Measurements from ENCODE around the gene CEACAM19. TPM values are rescaled to one million over a fixed set of nuclear protein-coding genes. Genes with fewer than 3 reads are reported as not detected.

Gene CEACAM19
- total RNA-seq, 1 experiment from 2014 or later, result 1.2 TPM

GRCh38 chr19:44626048-44626624 lies 45.1 kb upstream of the CEACAM19 start:
- TF ChIP-seq CTCF (IDR thresholded peaks at IDR 0.05) (no peak), REST (IDR thresholded peaks at IDR 0.05; ENCODE audit: insufficient read depth in 1 of 2, low read depth in 2 of 2, low read length in 1 of 2) (no peak), TCF7L2 (IDR thresholded peaks at IDR 0.05; ENCODE audit: low read depth, low read length) (no peak), POLR2AphosphoS5 (IDR thresholded peaks at IDR 0.05; ENCODE audit: low read depth, low read length) (no peak)
- CTCF ChIA-PET, result no interaction called here
- no peak overlapping the region for H3K4me3 ChIP-seq (ENCODE audit: low read depth in 2 of 2, low read length in 2 of 2)
- in situ Hi-C loops (cut with HindIII; ENCODE audit: low pct_unique_long_range_greater_than_20kb, low sequenced_read_pairs) (no loop called here), intact Hi-C loops (cut with micrococcal nuclease; ENCODE audit: unreplicated experiment) (no loop called here)
- no peak for DNase-seq (ENCODE audit: low read depth, low spot score)
- no TSS peak for BruUV-seq (replicated peaks)
- peak; percentile 79 for ATAC-seq
- H3K27ac ChIP-seq (ENCODE audit: low read length), result no peak overlapping the region
- no peaks in the 10 kb centered on the region for H3K36me3 ChIP-seq (ENCODE audit: control insufficient read depth, insufficient read depth, low read length)
- no peaks in the 10 kb centered on the region for H3K4me1 ChIP-seq (ENCODE audit: control insufficient read depth, insufficient read depth, low read length)
- POLR2A ChIA-PET, result no interaction called here
- no peaks in the 10 kb centered on the region for H3K27me3 ChIP-seq (ENCODE audit: control insufficient read depth, insufficient read depth, low read length)
- H3K9me3 ChIP-seq (ENCODE audit: control insufficient read depth, insufficient read depth, low read depth, low read length), result no peaks in the 10 kb centered on the region

- ChIA-PET POLR2A (no interaction called here), CTCF (no interaction called here)
- Histone ChIP-seq H3K4me3 (ENCODE audit: low read depth in 2 of 2, low read length in 2 of 2) (no peak overlapping the region), H3K27ac (ENCODE audit: low read length) (no peak overlapping the region), H3K9me3 (ENCODE audit: control insufficient read depth, insufficient read depth, low read depth, low read length) (no peaks in the 10 kb centered on the region), H3K27me3 (ENCODE audit: control insufficient read depth, insufficient read depth, low read length) (no peaks in the 10 kb centered on the region), H3K4me1 (ENCODE audit: control insufficient read depth, insufficient read depth, low read length) (no peaks in the 10 kb centered on the region), H3K36me3 (ENCODE audit: control insufficient read depth, insufficient read depth, low read length) (no peaks in the 10 kb centered on the region)
- no peak for TF ChIP-seq POLR2AphosphoS5 (IDR thresholded peaks at IDR 0.05; ENCODE audit: low read depth, low read length)
- no peak for TF ChIP-seq SIN3A (IDR thresholded peaks at IDR 0.05; ENCODE audit: borderline replicate concordance, insufficient read depth, low read depth, low read length)
- no peak for TF ChIP-seq TCF7L2 (IDR thresholded peaks at IDR 0.05; ENCODE audit: low read depth, low read length)
- TF ChIP-seq CTCF (IDR thresholded peaks at IDR 0.05), result no peak
- TF ChIP-seq REST (IDR thresholded peaks at IDR 0.05; ENCODE audit: insufficient read depth in 1 of 2, low read depth in 2 of 2, low read length in 1 of 2), result no peak
- DNase-seq (ENCODE audit: low read depth, low spot score), result no peak
- no TSS peak for BruUV-seq (replicated peaks)
- no peak for ATAC-seq
- intact Hi-C loops (cut with micrococcal nuclease; ENCODE audit: unreplicated experiment) (no loop called here), in situ Hi-C loops (cut with HindIII; ENCODE audit: low pct_unique_long_range_greater_than_20kb, low sequenced_read_pairs) (no loop called here)
Measured at GRCh38 chr19:44627631-44628030, 43.7 kb upstream of the CEACAM19 start.
